GM20431 (cell line): ENCODE measurements around the gene C1GALT1.
"Not testable (repeated sequence)": the region's sequence is repeated elsewhere in the genome, so short reads cannot be mapped to it uniquely, and the experiment has no call there.

Experiments used
- in situ Hi-C: fragments of 300-500 bp; cut with MseI, MboI; formaldehyde crosslinking; loops from one replicate; pipeline ENCODE4 v1.15.0; 2020; ENCODE audit warnings: low sequenced_read_pairs; ENCODE audit not compliant: unreplicated experiment

C1GALT1 gene

GRCh38 chr7:7228472-7228871, 46.1 kb downstream of the C1GALT1 start:
- in situ Hi-C loops = no loop called here

- in situ Hi-C loops = no loop called here
These were observed 46.6 kb downstream of the C1GALT1 start for GRCh38 chr7:7228967-7229366.

- in situ Hi-C loops = no loop called here
These were observed 48.7 kb downstream of the C1GALT1 start for GRCh38 chr7:7231000-7231399.

- in situ Hi-C loops = no loop called here
These were observed 49.5 kb downstream of the C1GALT1 start for GRCh38 chr7:7231865-7232264.

GRCh38 chr7:7235347-7235746, 53.0 kb downstream of the C1GALT1 start:
- in situ Hi-C loops = no loop called here

- in situ Hi-C loops = no loop called here
These were observed 53.7 kb downstream of the C1GALT1 start for GRCh38 chr7:7236041-7236440.

- in situ Hi-C loops = no loop called here
These were observed 55.0 kb downstream of the C1GALT1 start for GRCh38 chr7:7237201-7237977.

GRCh38 chr7:7237978-7238267, 55.6 kb downstream of the C1GALT1 start:
- in situ Hi-C loops = no loop called here

GRCh38 chr7:7239346-7239745, 57.0 kb downstream of the C1GALT1 start:
- in situ Hi-C loops = no loop called here

- in situ Hi-C loops = no loop called here
These were observed 60.6 kb downstream of the C1GALT1 start for GRCh38 chr7:7242899-7243298.

- in situ Hi-C loops = not testable (repeated sequence)
These were observed 62.9 kb downstream of the C1GALT1 start for GRCh38 chr7:7245233-7245632.

- in situ Hi-C loops = no loop called here
These were observed 63.9 kb downstream of the C1GALT1 start for GRCh38 chr7:7246223-7246622.

- in situ Hi-C loops = no loop called here
These were observed 65.3 kb downstream of the C1GALT1 start for GRCh38 chr7:7247658-7248057.

GRCh38 chr7:7249814-7250213, 67.5 kb downstream of the C1GALT1 start:
- in situ Hi-C loops = no loop called here

GRCh38 chr7:7251742-7252141, 69.4 kb downstream of the C1GALT1 start:
- in situ Hi-C loops = no loop called here

GRCh38 chr7:7254319-7254718, 72.0 kb downstream of the C1GALT1 start:
- in situ Hi-C loops = no loop called here

- in situ Hi-C loops = no loop called here
These were observed 72.6 kb downstream of the C1GALT1 start for GRCh38 chr7:7254908-7255307.

- in situ Hi-C loops = no loop called here
These were observed 74.5 kb downstream of the C1GALT1 start for GRCh38 chr7:7256731-7257274.

- in situ Hi-C loops = no loop called here
These were observed 75.8 kb downstream of the C1GALT1 start for GRCh38 chr7:7257899-7258692.

- in situ Hi-C loops = no loop called here
These were observed 79.5 kb downstream of the C1GALT1 start for GRCh38 chr7:7261863-7262262.
